ENCODE results near the gene CPM.

DNA sequence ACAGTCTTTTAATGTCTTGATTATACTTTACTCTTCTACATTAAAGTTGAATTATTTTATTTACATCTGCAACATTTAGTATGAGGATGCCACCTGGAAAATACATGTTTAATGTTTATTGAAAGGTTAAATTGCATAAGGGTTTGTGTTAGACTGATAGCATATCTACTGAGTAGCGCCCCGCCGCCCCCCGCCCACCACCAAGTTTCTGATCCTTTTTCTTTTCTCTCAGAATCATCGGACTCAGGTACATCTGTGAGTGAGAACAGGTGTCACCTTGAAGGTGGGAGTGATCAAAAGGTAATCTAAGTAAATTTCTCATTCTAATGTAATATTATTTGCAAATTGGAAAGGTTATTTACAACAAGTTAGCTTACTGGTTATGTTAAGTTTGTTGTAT is 108.8 kb downstream of the CPM start:
- TF ChIP-seq GATA2 (IDR thresholded peaks at IDR 0.05; ENCODE audit: low read depth, low read length) (no peak), GATA3 (IDR thresholded peaks at IDR 0.05; ENCODE audit: low read depth, low read length) (no peak)
